ENCODE measurements around the gene BCAS4.
"Not testable (repeated sequence)": the region's sequence is repeated elsewhere in the genome, so short reads cannot be mapped to it uniquely, and the experiment has no call there.

BCAS4 gene

GRCh38 chr20:50794846-50795634 is at the start of gene BCAS4:
Gene BCAS4 (plus strand): TSS chr20:50795061. CDS start chr20:50795084, 23 bp downstream.
- in situ Hi-C loops (cut with MboI; ENCODE audit: low sequenced_read_pairs) = no loop called here

GRCh38 chr20:50745634-50746137 is 49.2 kb upstream of the BCAS4 start:
- in situ Hi-C loops (cut with MboI; ENCODE audit: low sequenced_read_pairs) = no loop called here

DNA sequence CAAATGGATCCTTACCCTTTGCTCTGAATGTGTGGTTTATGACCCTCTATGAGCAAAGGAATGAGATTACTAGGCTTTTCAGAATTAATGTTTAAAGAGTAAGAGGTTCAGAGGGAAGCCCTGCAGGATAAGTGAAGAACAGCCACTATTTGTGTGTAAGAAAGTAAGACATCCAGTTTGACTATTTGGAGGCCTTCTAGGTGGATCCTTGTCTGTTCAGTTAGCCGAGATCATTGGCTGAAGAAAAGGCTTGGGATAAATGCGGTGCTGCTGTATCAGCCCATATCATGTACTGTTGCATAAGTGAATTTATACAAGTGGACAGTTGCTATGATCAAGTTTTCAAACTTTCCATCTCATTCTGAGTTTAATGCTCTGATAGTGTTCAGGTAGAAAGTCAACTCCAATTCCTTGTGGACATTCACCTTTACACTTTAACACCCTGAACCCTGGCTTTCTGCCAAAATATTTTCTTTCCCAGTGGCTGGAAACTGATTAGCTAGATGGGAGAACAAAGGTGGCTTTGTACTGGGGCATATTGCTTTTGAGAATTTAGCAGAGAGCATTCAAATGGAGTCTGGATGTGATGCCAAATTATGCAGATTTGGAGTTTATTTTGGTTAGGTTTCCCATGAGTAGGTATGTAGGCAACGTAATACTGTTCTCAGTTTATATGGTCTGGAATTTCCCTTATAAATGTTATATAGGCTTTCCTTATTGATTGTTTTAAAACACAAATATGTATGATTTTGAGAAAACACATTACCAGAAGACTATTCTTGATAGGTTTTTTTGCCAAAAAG is 48.5 kb upstream of the BCAS4 start:
- in situ Hi-C loops (cut with MboI; ENCODE audit: low sequenced_read_pairs) = no loop called here

DNA sequence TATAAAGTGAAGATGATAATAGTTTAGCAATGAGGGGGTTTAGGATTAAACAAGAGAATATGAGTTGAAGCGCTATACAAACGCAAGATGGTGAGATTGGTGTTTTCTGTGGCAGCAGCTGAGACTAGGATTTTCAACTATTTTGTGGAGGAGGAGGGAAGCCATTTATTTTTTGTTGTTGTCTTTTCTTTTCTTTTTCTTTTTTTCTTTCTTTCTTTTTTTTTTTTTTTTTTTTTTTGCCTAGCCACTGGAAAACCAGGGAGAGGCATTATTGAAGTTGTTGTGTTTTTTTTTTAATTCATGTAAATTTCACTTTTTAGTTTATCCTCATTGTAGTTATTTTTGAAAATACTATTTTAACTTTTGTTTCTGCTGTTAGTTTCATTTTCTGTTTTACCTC is 47.6 kb upstream of the BCAS4 start:
- in situ Hi-C loops (cut with MboI; ENCODE audit: low sequenced_read_pairs) = no loop called here

DNA sequence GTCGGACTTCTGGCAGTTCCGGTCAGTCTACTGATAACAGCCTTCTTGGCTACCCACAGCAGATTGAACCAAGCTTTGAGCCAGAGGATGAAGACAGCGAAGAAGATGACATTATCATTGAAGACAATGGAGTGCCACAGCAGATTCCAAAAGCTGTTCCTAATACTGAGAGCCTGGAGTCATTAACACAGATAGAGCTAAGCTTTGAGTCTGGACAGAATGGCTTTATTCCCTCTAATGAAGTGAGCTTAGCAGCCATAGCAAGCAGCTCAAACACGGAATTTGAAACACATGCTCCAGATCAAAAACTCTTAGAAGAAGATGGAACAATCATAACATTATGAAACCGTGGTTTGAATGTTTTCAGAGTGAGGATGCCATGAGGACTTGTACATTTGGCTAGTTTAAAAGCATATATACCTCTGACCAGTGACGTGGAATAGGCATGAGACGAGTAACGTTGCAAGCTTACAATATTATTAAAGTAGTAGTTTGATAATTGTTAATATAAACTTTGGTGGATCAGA is 44.7 kb upstream of the BCAS4 start:
- in situ Hi-C loops (cut with MboI; ENCODE audit: low sequenced_read_pairs) = no loop called here

DNA sequence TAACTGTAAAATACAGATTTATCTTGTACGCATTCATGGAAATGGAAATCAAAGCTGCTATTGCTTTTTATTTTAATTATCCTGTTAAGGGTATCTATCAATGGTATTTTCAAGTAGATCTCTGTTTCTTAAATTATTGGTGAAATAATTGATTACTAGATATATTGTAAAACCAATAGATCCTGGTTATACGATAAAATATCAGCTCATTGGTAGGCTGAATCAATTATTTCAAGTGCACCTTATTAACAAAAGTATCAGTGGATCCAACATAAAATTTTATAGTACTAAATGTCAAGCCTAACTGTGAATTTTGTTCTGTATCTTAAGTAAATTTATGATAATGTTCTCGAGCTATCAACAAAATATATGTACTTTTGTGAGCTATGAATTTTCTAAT is 41.7 kb upstream of the BCAS4 start:
- in situ Hi-C loops (cut with MboI; ENCODE audit: low sequenced_read_pairs) = no loop called here

DNA sequence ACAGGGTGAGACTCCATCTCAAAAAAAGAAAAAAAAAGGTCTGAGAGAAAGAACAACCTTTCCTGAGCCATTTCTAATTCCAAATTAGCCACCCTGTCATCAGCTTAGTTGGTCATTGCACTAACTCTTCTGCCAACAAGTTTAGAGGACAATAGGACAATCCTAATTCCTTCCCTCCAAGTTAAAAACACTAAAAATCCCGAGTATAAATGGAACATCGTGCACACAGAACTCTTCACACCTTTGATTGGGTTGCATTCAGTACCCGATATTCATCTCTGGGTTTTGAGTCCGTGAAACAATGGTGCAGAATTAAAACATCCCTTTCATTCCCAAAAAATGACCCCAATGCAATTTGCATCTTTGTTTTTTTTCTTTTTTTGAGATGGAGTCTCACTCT is 40.4 kb upstream of the BCAS4 start:
- in situ Hi-C loops (cut with MboI; ENCODE audit: low sequenced_read_pairs) = no loop called here

DNA sequence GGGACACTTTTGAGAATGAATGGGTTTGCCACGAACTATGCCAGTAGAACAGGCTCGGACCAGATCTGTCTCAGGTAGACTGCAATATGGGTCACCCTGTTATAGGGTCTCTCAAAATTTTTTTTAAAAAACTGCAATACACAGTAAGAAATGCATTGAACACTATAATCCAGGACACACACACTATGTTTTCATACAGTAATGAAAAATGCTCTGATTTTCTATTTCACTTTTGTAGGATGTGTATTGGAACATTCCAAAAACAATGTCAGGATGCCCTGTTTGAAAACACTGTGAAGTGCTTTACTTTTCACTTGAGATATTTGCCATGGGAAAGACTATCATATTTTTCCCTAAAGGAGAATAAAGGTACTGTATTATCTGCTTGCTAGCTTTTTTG is 38.4 kb upstream of the BCAS4 start:
- in situ Hi-C loops (cut with MboI; ENCODE audit: low sequenced_read_pairs) = no loop called here

GRCh38 chr20:50758469-50758868 is 36.4 kb upstream of the BCAS4 start:
- in situ Hi-C loops (cut with MboI; ENCODE audit: low sequenced_read_pairs) = no loop called here

- in situ Hi-C loops (cut with MboI; ENCODE audit: low sequenced_read_pairs) = no loop called here
These were observed 35.9 kb upstream of the BCAS4 start for GRCh38 chr20:50758992-50759391.

GRCh38 chr20:50759678-50760077 is 35.2 kb upstream of the BCAS4 start:
- in situ Hi-C loops (cut with MboI; ENCODE audit: low sequenced_read_pairs) = no loop called here

DNA sequence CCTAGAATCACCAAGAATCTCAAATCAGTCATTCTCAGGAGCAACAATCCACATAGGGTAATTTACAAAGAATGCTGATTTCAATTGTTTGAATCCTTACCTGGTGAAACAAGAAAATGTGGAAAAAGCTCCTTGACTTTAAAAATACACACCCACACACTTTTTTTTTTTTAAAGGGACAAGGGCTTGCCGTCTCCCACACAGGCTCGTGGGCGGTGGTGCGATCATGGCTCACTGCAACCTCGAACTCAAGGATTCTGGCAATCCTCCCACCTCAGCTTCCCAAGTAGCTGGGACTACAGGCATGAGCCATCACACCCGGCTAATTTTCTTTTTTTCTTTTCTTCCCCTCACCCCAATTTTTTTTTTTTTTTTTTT is 32.8 kb upstream of the BCAS4 start:
- in situ Hi-C loops (cut with MboI; ENCODE audit: low sequenced_read_pairs) = no loop called here

DNA sequence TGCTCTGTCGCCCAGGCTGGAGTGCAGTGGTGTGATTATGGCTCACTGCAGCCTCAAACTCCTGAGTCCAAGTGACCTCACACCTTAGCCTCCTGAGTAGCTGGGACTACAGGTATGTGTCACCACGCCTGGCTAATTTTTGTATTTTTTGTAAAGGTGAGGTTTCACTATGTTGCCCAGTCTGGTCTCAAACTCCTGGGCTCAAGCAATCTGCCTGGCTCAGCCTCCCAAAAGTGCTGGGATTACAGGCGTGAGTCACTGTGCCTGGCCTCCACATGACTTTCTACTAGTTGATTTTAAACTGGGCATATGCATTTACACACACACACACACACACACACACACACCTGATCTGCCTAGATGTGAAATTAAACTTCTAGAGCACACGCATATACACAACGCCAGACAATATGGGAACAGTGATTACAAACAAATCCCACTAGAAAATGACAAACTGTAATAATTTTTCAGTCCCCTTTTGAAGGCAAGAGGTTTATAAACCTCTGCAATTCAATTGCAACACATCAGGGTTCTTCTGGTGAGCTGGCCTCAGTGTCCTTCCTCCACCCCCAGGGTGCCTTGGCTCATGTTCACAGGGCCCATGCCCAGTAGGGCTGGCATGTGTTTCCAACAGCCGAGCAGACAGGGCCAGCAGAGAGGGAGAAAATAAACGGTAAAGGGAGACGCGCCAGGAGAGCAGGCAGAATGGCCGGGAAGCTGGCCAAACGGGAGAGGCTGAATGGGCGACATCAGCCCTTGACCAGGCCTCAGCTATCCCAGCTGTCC is 32.2 kb upstream of the BCAS4 start:
- in situ Hi-C loops (cut with MboI; ENCODE audit: low sequenced_read_pairs) = no loop called here

DNA sequence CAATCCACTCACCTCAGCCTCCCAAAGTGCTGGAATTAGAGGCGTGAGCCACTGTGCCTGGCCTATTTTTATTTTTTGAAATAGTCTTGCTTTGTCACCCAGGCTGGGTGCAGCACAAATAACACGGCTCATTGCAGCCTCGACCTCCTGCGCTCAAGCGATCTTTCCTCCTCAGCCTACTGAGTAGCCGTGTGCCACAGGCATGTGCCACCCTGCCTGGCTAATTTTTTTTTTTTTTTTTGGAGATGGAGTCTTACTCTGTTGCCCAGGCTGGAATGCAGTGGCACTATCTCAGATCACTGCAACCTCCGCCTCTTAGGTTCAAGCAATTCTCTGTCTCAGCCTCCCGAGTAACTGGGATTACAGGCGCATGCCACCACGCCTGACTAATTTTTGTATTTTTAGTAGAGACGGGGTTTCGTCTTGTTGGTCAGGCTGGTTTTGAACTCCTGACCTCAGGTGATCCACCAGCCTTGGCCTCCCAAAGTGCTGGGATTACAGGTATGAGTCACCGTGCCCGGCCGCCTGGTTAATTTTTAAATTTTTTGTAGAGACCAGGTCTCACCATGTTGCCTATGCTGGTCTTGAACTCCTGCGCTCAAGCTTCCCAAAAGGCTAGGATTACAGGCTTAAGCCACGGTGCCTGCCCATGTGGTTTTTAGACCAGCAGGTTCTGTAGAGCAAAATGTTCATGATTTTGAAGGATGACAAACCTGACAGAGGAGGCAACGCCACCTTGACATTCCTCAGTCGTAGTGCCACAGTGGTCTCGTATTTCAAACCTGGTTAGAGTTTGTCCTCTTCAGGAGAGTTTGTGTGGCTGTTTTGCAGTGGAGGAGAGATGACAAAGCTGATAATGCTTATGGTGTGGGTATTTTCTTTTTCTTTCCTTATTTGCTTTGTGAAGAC is 31.1 kb upstream of the BCAS4 start:
- in situ Hi-C loops (cut with MboI; ENCODE audit: low sequenced_read_pairs) = not testable (repeated sequence)

- in situ Hi-C loops (cut with MboI; ENCODE audit: low sequenced_read_pairs) = not testable (repeated sequence)
These were observed 29.6 kb upstream of the BCAS4 start for GRCh38 chr20:50765251-50765650.

GRCh38 chr20:50765674-50766073 is 29.2 kb upstream of the BCAS4 start:
- in situ Hi-C loops (cut with MboI; ENCODE audit: low sequenced_read_pairs) = no loop called here

- in situ Hi-C loops (cut with MboI; ENCODE audit: low sequenced_read_pairs) = not testable (repeated sequence)
These were observed 27.7 kb upstream of the BCAS4 start for GRCh38 chr20:50766955-50767809.

DNA sequence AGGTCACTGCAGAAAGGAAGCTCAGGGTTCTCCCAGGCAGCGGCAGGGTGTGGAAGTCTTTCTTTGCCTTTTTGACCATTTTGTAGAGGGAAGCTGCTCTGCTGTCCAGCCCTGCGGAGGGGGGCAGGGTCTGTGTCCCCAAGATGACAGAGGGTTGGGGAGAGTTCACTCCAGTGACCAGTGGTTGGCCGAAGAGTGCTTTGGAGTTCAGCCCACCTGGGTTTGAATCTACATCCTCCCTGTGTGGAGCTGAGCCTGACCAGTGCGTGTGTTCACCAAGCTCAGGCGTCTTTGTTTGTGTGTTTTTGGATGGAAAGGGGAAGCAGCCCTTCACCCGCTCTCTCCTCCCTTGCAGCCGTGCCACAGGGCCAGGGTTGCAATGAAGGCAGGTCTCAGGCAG is 25.9 kb upstream of the BCAS4 start:
- in situ Hi-C loops (cut with MboI; ENCODE audit: low sequenced_read_pairs) = not testable (repeated sequence)

DNA sequence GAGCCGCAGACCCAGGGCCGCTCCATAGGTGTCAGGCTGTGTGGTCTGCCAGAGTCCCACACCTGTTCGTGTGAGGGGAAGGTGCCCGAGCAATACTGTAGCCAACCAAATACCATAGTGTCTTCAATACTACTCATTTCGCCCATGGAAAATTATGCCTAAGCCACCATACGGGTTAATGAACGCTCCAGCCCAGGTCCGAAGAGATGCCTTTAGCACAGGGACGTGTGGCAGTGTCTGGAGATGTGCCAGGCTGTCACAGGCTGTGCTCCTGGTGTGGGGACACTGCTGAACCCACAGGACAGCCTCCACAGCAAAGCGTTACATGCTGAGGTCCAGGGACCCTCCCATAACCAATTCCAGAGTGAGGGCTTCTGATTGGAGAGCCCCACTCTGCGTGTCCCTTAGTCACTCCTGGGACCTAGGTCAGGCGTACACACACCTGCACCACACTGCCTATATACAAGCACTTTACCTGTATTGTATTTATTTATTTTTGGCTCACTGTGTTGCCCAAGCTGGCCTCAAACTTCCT is 25.2 kb upstream of the BCAS4 start:
- in situ Hi-C loops (cut with MboI; ENCODE audit: low sequenced_read_pairs) = not testable (repeated sequence)
